KMS-11 (cell line): ENCODE data around the gene FEM1C.

ENCODE experiments used
- H2AFZ ChIP-seq: fragments of 200-600 bp; sonication (generic); 2 replicates; pipeline ENCODE4 v1.6.1; 2016; ENCODE audit warnings: antibody characterized with exemption, mixed run types, low read depth
- H3K27ac ChIP-seq: fragments of 200-600 bp; sonication (generic); 2 replicates; pipeline ENCODE4 v1.6.1; 2016; ENCODE audit warnings: mild to moderate bottlenecking, mixed run types
- H3K27me3 ChIP-seq: fragments of 200-600 bp; sonication (generic); 2 replicates; pipeline ENCODE4 v1.6.1; 2017; ENCODE audit warnings: mild to moderate bottlenecking, low read depth, mixed run types, moderate library complexity; ENCODE audit not compliant: insufficient read depth
- H3K36me3 ChIP-seq: fragments of 200-600 bp; sonication (generic); 2 replicates; pipeline ENCODE4 v1.6.1; 2017; ENCODE audit warnings: mild to moderate bottlenecking, mixed run types; ENCODE audit not compliant: insufficient read depth
- H3K4me1 ChIP-seq: fragments of 200-600 bp; sonication (generic); 2 replicates; pipeline ENCODE4 v1.6.1; 2016; ENCODE audit warnings: mild to moderate bottlenecking, low read depth, mixed run types; ENCODE audit not compliant: poor library complexity, severe bottlenecking
- H3K4me2 ChIP-seq: fragments of 200-600 bp; sonication (generic); 2 replicates; pipeline ENCODE4 v1.7.0; 2016; ENCODE audit warnings: mild to moderate bottlenecking, mixed run types
- H3K4me3 ChIP-seq: fragments of 200-600 bp; sonication (generic); IDR thresholded peaks from 2 replicates; pipeline ENCODE4 v1.6.1; 2017; ENCODE audit warnings: low read depth, low read length, mixed read lengths; ENCODE audit not compliant: insufficient read depth
- H3K79me2 ChIP-seq: fragments of 200-600 bp; sonication (generic); 2 replicates; pipeline ENCODE4 v1.6.1; 2016; ENCODE audit warnings: low read depth, mixed run types; ENCODE audit not compliant: insufficient read depth
- H3K9ac ChIP-seq: fragments of 200-600 bp; sonication (generic); 2 replicates; pipeline ENCODE4 v1.6.1; 2016; ENCODE audit warnings: mild to moderate bottlenecking, mixed run types
- H4K20me1 ChIP-seq: fragments of 200-600 bp; sonication (generic); 2 replicates; pipeline ENCODE4 v1.6.1; 2016; ENCODE audit warnings: mild to moderate bottlenecking, mixed run types; ENCODE audit not compliant: insufficient read depth
- TF ChIP-seq, protein P1 (sequence below): fragments of 200-600 bp; sonication (generic); conservative IDR thresholded peaks from 2 replicates; pipeline ENCODE4 v1.6.1; 2017; ENCODE audit warnings: low read depth, mild to moderate bottlenecking, antibody characterized with exemption, low read length, moderate library complexity, mixed read lengths

FEM1C gene

DNA sequence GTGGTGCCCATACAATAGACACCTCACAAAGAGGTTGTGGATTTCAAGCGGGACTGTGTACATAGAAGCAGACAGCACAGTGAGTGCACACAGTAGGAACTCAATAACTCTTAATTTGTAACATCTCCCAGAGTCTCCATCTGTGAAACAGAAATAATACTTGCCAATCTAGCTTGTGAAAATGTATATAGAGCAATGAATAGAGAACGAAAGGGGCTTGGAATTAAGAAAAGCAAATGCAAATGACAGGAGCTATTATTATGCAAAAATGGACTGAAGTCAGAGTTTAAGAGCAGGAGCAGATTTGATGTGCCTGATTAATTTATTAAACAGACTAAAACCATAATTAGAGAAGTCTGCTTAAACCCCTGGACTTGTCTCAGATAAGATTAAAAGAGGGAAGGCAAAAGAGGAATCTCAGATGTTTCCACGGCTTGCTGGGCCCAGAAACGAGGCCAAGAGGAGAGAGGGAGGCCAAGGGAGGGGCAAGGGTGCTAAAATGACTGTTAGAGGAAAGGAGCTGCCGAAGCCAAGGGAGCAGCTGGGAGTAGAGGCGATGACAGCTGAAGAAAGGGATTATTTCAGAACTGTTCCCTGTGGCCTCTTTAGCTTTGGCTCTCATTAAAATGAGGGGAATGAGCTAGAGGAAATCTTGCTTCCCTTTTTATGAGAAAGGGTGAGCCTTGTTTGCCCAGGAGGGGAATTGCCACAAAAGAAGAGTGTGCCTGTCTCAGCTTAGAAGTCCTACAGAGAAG lies 72.1 kb downstream of the FEM1C start:
- Histone ChIP-seq H3K36me3 (no peaks in the 10 kb centered on the region), H3K9ac (no peak overlapping the region), H3K79me2 (no peaks in the 10 kb centered on the region), H2AFZ (no peak overlapping the region), H3K27me3 (no peaks in the 10 kb centered on the region), H4K20me1 (no peaks in the 10 kb centered on the region), H3K4me3 (no peak overlapping the region), H3K4me2 (no peak overlapping the region), H3K4me1 (no peaks in the 10 kb centered on the region), H3K27ac (no peak overlapping the region)
- TF ChIP-seq, protein P1, sequence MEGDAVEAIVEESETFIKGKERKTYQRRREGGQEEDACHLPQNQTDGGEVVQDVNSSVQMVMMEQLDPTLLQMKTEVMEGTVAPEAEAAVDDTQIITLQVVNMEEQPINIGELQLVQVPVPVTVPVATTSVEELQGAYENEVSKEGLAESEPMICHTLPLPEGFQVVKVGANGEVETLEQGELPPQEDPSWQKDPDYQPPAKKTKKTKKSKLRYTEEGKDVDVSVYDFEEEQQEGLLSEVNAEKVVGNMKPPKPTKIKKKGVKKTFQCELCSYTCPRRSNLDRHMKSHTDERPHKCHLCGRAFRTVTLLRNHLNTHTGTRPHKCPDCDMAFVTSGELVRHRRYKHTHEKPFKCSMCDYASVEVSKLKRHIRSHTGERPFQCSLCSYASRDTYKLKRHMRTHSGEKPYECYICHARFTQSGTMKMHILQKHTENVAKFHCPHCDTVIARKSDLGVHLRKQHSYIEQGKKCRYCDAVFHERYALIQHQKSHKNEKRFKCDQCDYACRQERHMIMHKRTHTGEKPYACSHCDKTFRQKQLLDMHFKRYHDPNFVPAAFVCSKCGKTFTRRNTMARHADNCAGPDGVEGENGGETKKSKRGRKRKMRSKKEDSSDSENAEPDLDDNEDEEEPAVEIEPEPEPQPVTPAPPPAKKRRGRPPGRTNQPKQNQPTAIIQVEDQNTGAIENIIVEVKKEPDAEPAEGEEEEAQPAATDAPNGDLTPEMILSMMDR = no peak

DNA sequence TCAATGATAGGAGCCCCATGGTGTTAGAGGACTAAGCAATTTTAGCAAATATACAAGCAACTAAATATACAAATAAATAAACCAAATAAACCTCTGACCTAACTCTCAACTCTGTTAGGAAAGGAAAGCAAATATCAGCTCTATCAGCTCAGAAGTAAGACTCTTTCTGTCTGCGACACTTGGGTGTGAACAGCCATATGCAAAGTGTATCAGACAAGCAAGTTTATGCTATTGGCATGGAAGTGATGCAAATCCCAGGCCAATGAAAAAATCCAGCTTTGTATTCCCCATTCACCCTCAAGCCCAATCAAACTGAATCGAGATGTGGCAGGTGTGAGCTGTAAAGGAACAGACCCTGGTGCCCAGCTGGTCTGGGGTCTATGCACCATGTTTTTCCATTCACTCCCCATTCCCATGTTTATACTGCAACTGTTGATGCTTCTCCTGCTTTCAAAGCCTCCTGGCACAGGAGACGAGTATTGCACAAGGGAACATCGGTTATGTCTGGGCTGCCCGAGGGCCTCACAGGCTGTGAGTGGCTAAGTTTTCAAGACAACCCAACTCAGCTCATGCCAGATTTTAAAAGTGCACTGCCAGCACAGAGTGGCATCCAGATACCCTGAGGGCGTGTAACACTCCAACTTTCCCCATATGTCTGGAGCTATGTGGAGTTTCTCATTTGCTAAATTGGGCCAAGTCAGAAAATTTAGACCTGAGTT lies 73.1 kb downstream of the FEM1C start:
- Histone ChIP-seq H2AFZ (no peak overlapping the region), H3K9ac (no peak overlapping the region), H3K4me3 (no peak overlapping the region), H3K4me2 (no peak overlapping the region), H3K27me3 (no peaks in the 10 kb centered on the region), H3K4me1 (no peaks in the 10 kb centered on the region), H3K36me3 (no peaks in the 10 kb centered on the region), H4K20me1 (no peaks in the 10 kb centered on the region), H3K27ac (no peak overlapping the region), H3K79me2 (no peaks in the 10 kb centered on the region)
- TF ChIP-seq, protein P1 = no peak

DNA sequence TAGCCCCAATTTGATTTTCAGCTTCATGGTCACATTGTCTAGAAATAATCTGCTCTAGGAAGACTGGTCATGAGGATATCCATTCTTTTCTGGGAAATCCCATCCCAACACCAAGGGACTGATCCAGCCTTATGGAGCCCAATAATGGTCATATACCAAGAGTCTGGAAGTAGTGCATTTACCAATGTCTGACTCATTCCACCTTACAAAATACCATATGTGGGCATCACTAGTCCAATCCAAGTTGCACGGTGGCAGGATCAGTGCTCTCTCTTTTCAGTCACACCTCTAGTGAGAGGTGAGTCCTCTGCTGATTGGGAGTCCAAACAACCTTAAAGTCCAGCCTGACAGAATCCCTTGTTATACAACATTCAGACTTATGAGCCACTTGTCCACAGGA lies 73.7 kb downstream of the FEM1C start:
- Histone ChIP-seq H3K27me3 (no peaks in the 10 kb centered on the region), H2AFZ (no peak overlapping the region), H4K20me1 (no peaks in the 10 kb centered on the region), H3K4me2 (no peak overlapping the region), H3K79me2 (no peaks in the 10 kb centered on the region), H3K4me3 (no peak overlapping the region), H3K27ac (no peak overlapping the region), H3K36me3 (no peaks in the 10 kb centered on the region), H3K9ac (no peak overlapping the region), H3K4me1 (no peaks in the 10 kb centered on the region)
- TF ChIP-seq, protein P1 = no peak
